HepG2 (cell line): ENCODE measurements around the gene PRPSAP2. TPM values are rescaled to one million over a fixed set of nuclear protein-coding genes. Genes with fewer than 3 reads are reported as not detected.

Experiments used
- ARNTL ChIP-seq: sonication (generic); formaldehyde crosslinking; IDR thresholded peaks from 2 replicates; pipeline ENCODE4 v1.4.0; 2020; ENCODE audit warnings: mild to moderate bottlenecking, missing genetic modification reagents
- DMAP1 ChIP-seq: IDR thresholded peaks from 2 replicates; pipeline ENCODE4 v1.6.1; 2016
- HNF4A ChIP-seq: sonication (generic); formaldehyde crosslinking; IDR thresholded peaks from 2 replicates; pipeline ENCODE4 v1.4.0; 2020; ENCODE audit warnings: missing genetic modification reagents
- MYC ChIP-seq: sonication (generic); formaldehyde crosslinking; IDR thresholded peaks from 2 replicates; pipeline ENCODE4 v1.9.0; 2021; ENCODE audit warnings: missing genetic modification reagents, borderline replicate concordance
- RFX5 ChIP-seq: IDR thresholded peaks from 2 replicates; pipeline ENCODE4 v1.6.1; 2011; ENCODE audit warnings: low read depth, low read length, improper control_type of control experiment
- ZFX ChIP-seq: sonication (generic); formaldehyde crosslinking; IDR thresholded peaks from 2 replicates; pipeline ENCODE4 v1.4.0; 2020; ENCODE audit warnings: mild to moderate bottlenecking, low read depth, missing genetic modification reagents, moderate library complexity
- ZNF549 ChIP-seq: sonication (generic); formaldehyde crosslinking; IDR thresholded peaks from 2 replicates; pipeline ENCODE4 v1.5.0; 2020; ENCODE audit warnings: missing genetic modification reagents
- polyA plus RNA-seq, 8 experiments: library from polyadenylated mRNA; depleted of rRNA in 3 of 8; stranded (reverse) in 7 of 8; unstranded in 1 of 8; fragments of >200 nt; fragmentation: Illumina TruSeq in 4 of 8; extraction: Trizol in 4 of 8; gene quantifications; 2 replicates each; pipeline versions ENCODE4 v1.2.1 to v1.2.3, GENCODE V29; 2011 to 2016; ENCODE audit warnings: low read depth in 4 of 8, missing spikeins in 1 of 8, mixed read lengths in 1 of 8; ENCODE audit not compliant: insufficient read depth in 1 of 8
- total RNA-seq, 5 experiments: library from RNA; depleted of rRNA; stranded (reverse); fragments of >200 nt; fragmentation: Illumina TruSeq; extraction: Trizol; gene quantifications; 2 replicates each; pipeline ENCODE4 v1.2.3, GENCODE V29; 2016; ENCODE audit warnings: low read depth in 1 of 5
- TF ChIP-seq, protein P1 (sequence below): sonication (generic); formaldehyde crosslinking; IDR thresholded peaks from 2 replicates; pipeline ENCODE4 v1.5.1; 2020; ENCODE audit warnings: mild to moderate bottlenecking, missing genetic modification reagents, moderate library complexity
- TF ChIP-seq, protein P2 (sequence below): sonication (generic); formaldehyde crosslinking; IDR thresholded peaks from 2 replicates; pipeline ENCODE4 v1.4.0; 2020; ENCODE audit warnings: missing genetic modification reagents, mild to moderate bottlenecking, borderline replicate concordance
- TF ChIP-seq, protein P3 (sequence below): IDR thresholded peaks from 2 replicates; pipeline ENCODE4 v1.6.1; 2016
- TF ChIP-seq, protein P4 (sequence below): sonication (generic); formaldehyde crosslinking; IDR thresholded peaks from 2 replicates; pipeline ENCODE4 v1.4.0; 2020; ENCODE audit warnings: mild to moderate bottlenecking, missing genetic modification reagents
- TF ChIP-seq, protein P5 (sequence below): IDR thresholded peaks from 2 replicates; pipeline ENCODE4 v1.6.1; 2012; ENCODE audit warnings: inconsistent platforms
- TF ChIP-seq, protein P6 (sequence below): fragments of 450-650 bp; IDR thresholded peaks from 2 replicates; pipeline ENCODE4 v1.6.1; 2016
- TF ChIP-seq, protein P7 (sequence below): sonication (generic); formaldehyde crosslinking; conservative IDR thresholded peaks from 2 replicates; pipeline ENCODE4 v1.4.0; 2020; ENCODE audit warnings: mild to moderate bottlenecking, missing genetic modification reagents, moderate library complexity

The PRPSAP2 gene
- total and polyA plus RNA-seq, 2 of the 13 experiments (the other 11 are each of a cell fraction or from before 2014, with no cell fraction given) = 34.0 to 58.9 TPM

DNA sequence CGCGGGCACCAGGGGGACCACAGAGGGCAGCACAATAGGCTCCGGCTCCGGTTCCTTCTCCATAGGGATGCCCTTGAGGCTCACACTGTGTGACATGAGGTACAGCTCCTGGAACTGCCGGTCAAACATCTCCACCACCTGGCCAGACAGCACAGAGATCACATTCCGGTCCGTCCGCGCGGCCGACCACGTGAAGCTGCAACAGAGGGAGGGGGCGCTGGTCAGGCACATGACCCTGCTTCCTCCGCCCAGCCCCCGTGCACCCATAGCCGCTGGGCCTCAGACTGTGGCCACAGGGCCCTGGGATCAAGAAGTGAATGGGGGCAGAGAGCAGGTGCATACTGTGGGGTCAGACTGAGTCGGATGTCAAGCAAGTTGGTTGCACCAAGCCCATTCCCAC lies 120.7 kb downstream of the PRPSAP2 start (continued):
- TF ChIP-seq, protein P1, sequence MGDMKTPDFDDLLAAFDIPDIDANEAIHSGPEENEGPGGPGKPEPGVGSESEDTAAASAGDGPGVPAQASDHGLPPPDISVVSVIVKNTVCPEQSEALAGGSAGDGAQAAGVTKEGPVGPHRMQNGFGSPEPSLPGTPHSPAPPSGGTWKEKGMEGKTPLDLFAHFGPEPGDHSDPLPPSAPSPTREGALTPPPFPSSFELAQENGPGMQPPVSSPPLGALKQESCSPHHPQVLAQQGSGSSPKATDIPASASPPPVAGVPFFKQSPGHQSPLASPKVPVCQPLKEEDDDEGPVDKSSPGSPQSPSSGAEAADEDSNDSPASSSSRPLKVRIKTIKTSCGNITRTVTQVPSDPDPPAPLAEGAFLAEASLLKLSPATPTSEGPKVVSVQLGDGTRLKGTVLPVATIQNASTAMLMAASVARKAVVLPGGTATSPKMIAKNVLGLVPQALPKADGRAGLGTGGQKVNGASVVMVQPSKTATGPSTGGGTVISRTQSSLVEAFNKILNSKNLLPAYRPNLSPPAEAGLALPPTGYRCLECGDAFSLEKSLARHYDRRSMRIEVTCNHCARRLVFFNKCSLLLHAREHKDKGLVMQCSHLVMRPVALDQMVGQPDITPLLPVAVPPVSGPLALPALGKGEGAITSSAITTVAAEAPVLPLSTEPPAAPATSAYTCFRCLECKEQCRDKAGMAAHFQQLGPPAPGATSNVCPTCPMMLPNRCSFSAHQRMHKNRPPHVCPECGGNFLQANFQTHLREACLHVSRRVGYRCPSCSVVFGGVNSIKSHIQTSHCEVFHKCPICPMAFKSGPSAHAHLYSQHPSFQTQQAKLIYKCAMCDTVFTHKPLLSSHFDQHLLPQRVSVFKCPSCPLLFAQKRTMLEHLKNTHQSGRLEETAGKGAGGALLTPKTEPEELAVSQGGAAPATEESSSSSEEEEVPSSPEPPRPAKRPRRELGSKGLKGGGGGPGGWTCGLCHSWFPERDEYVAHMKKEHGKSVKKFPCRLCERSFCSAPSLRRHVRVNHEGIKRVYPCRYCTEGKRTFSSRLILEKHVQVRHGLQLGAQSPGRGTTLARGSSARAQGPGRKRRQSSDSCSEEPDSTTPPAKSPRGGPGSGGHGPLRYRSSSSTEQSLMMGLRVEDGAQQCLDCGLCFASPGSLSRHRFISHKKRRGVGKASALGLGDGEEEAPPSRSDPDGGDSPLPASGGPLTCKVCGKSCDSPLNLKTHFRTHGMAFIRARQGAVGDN = peak; percentile 71
- TF ChIP-seq, protein P2, sequence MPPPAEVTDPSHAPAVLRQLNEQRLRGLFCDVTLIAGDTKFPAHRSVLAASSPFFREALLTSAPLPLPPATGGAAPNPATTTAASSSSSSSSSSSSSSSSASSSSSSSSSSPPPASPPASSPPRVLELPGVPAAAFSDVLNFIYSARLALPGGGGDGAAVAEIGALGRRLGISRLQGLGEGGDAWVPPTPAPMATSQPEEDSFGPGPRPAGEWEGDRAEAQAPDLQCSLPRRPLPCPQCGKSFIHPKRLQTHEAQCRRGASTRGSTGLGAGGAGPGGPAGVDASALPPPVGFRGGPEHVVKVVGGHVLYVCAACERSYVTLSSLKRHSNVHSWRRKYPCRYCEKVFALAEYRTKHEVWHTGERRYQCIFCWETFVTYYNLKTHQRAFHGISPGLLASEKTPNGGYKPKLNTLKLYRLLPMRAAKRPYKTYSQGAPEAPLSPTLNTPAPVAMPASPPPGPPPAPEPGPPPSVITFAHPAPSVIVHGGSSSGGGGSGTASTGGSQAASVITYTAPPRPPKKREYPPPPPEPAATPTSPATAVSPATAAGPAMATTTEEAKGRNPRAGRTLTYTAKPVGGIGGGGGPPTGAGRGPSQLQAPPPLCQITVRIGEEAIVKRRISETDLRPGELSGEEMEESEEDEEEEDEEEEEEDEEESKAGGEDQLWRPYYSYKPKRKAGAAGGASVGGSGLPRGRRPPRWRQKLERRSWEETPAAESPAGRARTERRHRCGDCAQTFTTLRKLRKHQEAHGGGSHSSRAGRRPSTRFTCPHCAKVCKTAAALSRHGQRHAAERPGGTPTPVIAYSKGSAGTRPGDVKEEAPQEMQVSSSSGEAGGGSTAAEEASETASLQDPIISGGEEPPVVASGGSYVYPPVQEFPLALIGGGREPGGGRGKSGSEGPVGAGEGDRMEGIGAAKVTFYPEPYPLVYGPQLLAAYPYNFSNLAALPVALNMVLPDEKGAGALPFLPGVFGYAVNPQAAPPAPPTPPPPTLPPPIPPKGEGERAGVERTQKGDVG (CRISPR knock-in tag) = peak; percentile 71; the same call in 1 of the 2 replicates
- peak; percentile 27; the same call in 1 of the 2 replicates for TF ChIP-seq ZFX (CRISPR knock-in tag)
- TF ChIP-seq, protein P3, sequence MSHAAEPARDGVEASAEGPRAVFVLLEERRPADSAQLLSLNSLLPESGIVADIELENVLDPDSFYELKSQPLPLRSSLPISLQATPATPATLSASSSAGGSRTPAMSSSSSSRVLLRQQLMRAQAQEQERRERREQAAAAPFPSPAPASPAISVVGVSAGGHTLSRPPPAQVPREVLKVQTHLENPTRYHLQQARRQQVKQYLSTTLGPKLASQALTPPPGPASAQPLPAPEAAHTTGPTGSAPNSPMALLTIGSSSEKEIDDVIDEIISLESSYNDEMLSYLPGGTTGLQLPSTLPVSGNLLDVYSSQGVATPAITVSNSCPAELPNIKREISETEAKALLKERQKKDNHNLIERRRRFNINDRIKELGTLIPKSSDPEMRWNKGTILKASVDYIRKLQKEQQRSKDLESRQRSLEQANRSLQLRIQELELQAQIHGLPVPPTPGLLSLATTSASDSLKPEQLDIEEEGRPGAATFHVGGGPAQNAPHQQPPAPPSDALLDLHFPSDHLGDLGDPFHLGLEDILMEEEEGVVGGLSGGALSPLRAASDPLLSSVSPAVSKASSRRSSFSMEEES = peak; percentile 37; the same call in 1 of the 2 replicates
- TF ChIP-seq, protein P4, sequence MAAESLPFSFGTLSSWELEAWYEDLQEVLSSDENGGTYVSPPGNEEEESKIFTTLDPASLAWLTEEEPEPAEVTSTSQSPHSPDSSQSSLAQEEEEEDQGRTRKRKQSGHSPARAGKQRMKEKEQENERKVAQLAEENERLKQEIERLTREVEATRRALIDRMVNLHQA = no peak
- TF ChIP-seq ZNF549 (CRISPR knock-in tag) = no peak
- peak; percentile 65; the same call in 1 of the 2 replicates for TF ChIP-seq ARNTL (CRISPR knock-in tag)
- TF ChIP-seq HNF4A (CRISPR knock-in tag) = 0 out of 2 replicates have a peak, but pooled peaks have one; percentile 7
- no peak for TF ChIP-seq RFX5
- TF ChIP-seq, protein P5, sequence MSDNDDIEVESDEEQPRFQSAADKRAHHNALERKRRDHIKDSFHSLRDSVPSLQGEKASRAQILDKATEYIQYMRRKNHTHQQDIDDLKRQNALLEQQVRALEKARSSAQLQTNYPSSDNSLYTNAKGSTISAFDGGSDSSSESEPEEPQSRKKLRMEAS = peak; percentile 75
- peak; percentile 69; the same call in 1 of the 2 replicates for TF ChIP-seq MYC (CRISPR knock-in tag)
- TF ChIP-seq, protein P6, sequence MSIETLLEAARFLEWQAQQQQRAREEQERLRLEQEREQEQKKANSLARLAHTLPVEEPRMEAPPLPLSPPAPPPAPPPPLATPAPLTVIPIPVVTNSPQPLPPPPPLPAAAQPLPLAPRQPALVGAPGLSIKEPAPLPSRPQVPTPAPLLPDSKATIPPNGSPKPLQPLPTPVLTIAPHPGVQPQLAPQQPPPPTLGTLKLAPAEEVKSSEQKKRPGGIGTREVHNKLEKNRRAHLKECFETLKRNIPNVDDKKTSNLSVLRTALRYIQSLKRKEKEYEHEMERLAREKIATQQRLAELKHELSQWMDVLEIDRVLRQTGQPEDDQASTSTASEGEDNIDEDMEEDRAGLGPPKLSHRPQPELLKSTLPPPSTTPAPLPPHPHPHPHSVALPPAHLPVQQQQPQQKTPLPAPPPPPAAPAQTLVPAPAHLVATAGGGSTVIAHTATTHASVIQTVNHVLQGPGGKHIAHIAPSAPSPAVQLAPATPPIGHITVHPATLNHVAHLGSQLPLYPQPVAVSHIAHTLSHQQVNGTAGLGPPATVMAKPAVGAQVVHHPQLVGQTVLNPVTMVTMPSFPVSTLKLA = peak; percentile 24; the same call in 1 of the 2 replicates
- 0 out of 2 replicates have a peak, but pooled peaks have one; percentile 38 for TF ChIP-seq DMAP1 (CRISPR knock-in tag)
- TF ChIP-seq, protein P7, sequence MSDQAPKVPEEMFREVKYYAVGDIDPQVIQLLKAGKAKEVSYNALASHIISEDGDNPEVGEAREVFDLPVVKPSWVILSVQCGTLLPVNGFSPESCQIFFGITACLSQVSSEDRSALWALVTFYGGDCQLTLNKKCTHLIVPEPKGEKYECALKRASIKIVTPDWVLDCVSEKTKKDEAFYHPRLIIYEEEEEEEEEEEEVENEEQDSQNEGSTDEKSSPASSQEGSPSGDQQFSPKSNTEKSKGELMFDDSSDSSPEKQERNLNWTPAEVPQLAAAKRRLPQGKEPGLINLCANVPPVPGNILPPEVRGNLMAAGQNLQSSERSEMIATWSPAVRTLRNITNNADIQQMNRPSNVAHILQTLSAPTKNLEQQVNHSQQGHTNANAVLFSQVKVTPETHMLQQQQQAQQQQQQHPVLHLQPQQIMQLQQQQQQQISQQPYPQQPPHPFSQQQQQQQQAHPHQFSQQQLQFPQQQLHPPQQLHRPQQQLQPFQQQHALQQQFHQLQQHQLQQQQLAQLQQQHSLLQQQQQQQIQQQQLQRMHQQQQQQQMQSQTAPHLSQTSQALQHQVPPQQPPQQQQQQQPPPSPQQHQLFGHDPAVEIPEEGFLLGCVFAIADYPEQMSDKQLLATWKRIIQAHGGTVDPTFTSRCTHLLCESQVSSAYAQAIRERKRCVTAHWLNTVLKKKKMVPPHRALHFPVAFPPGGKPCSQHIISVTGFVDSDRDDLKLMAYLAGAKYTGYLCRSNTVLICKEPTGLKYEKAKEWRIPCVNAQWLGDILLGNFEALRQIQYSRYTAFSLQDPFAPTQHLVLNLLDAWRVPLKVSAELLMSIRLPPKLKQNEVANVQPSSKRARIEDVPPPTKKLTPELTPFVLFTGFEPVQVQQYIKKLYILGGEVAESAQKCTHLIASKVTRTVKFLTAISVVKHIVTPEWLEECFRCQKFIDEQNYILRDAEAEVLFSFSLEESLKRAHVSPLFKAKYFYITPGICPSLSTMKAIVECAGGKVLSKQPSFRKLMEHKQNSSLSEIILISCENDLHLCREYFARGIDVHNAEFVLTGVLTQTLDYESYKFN = 0 out of 2 replicates have a peak, but pooled peaks have one; percentile 15
